GM10248 (cell line): ENCODE results near the gene CELA1.

Source experiments
- CTCF ChIA-PET: fragments of 300-600 bp; sonication (Branson Sonifier 250); formaldehyde crosslinking; extraction: SDS; loops from one replicate; lab custom pipeline; 2021; ENCODE audit warnings: antibody characterized with exemption; lab: Yijun Ruan, JAX
- POLR2A ChIA-PET: fragments of 350-650 bp; sonication (Branson Sonifier 250); formaldehyde crosslinking; extraction: SDS; loops from one replicate; lab custom pipeline; 2020; ENCODE audit warnings: antibody characterized with exemption; lab: Yijun Ruan, JAX
- DNase-seq: peaks from one replicate; pipeline ENCODE4 v3.0.0; 2012; ENCODE audit errors: extremely low spot score
- TF ChIP-seq, protein P1 (sequence below): IDR thresholded peaks from 2 replicates; pipeline ENCODE4 v1.5.1; 2012; ENCODE audit warnings: mild to moderate bottlenecking, low read depth; ENCODE audit errors: extremely low read depth, missing control alignments, control extremely low read depth

The CELA1 gene

DNA sequence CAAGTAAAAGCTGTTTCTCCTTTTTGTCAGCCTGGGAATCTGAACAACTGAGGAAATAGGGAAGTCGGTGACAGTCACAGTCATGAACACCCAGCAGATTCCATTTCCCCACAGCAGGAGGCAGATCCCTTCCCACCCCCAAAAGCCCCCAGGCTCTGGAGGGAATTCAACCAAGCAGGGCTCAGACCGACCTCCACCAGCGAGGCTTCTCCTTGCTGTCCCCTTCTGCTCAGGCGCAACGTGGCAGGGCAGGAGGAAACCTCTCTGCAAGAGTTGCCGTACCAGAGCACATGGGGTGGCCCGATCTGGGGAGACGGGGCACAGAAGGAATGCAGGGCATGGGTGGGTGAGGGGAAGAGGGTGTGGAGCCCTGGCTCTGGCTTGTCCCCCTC lies 44.4 kb upstream of the CELA1 start:
- TF ChIP-seq, protein P1, sequence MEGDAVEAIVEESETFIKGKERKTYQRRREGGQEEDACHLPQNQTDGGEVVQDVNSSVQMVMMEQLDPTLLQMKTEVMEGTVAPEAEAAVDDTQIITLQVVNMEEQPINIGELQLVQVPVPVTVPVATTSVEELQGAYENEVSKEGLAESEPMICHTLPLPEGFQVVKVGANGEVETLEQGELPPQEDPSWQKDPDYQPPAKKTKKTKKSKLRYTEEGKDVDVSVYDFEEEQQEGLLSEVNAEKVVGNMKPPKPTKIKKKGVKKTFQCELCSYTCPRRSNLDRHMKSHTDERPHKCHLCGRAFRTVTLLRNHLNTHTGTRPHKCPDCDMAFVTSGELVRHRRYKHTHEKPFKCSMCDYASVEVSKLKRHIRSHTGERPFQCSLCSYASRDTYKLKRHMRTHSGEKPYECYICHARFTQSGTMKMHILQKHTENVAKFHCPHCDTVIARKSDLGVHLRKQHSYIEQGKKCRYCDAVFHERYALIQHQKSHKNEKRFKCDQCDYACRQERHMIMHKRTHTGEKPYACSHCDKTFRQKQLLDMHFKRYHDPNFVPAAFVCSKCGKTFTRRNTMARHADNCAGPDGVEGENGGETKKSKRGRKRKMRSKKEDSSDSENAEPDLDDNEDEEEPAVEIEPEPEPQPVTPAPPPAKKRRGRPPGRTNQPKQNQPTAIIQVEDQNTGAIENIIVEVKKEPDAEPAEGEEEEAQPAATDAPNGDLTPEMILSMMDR = no peak
- ChIA-PET POLR2A (no interaction called here), CTCF (interaction anchor here (1.0 to 1.9 kb wide), 4 partner anchors 19 to 35 kb away, joined by 3 to 6 read pairs (median 4); partner anchors contain the start of gene SLC4A8)
- no peak for DNase-seq

DNA sequence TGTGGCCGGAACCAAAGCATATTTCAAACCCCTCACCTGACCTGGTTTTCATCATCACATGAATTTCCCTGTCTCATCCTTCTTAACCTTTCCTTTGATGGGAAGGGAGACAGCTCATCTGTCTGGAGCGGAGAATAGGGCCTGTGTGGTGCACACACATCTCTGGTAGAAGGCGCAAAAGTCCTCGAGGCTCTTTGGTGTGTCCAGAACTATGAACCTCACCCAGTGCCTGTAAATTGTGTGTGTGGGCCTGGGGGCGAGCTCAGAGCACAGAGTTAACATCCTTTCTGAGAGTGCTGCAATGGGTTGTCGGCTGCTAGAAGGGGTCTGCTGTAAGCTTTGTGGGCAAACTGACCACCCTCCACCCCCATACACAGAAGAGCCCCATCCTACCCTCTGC lies 44.0 kb upstream of the CELA1 start:
- ChIA-PET POLR2A (interaction anchor here (1.4 kb wide), 1 partner anchor 21 kb away, joined by 4 read pairs; no protein-coding TSS in a partner anchor), CTCF (interaction anchor here (0.9 to 2.4 kb wide), 5 partner anchors 21 to 40 kb away, joined by 3 to 6 read pairs (median 3); partner anchors contain the start of gene SLC4A8)
- TF ChIP-seq, protein P1 = no peak
- no peak for DNase-seq

DNA sequence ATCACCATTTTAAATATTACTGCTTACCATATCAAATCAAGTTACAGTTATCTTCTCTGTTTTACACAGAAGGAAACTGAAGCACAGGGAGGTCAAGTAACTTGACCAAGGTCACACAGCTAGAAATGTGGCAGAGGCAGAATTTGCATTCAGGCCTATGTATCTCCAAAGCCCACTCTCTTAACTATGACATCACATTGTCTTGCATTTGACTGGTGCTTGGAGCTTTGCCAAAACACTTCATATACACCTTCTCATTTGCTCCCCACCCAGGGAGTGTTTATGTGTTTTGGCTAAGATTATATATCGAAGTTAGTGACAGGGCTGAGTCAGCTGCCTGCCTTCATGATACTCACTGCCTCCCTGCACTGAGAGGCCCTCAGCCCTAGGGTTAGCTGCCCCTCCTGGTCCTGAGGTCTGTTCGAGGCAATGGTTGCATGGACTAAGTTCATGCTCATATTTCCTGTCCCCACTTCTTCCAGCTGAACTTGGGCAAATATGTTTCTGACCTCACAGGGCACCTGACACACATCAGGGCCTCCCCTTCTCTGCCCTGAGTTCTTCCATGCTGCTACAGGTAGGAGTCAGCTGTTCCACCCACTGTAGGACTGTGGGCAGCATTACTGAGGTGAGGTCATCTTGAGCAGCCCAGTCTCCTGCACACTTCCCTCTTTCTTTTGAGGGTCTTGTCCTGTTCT lies 43.0 kb upstream of the CELA1 start:
- no peak for DNase-seq
- ChIA-PET CTCF (interaction anchor here (0.9 to 2.4 kb wide), 5 partner anchors 16 to 151 kb away, joined by 3 to 6 read pairs (median 3); partner anchors contain the start of gene DAZAP2), POLR2A (interaction anchor here (1.4 kb wide), 1 partner anchor 20 kb away, joined by 4 read pairs; no protein-coding TSS in a partner anchor)
- TF ChIP-seq, protein P1 = no peak

DNA sequence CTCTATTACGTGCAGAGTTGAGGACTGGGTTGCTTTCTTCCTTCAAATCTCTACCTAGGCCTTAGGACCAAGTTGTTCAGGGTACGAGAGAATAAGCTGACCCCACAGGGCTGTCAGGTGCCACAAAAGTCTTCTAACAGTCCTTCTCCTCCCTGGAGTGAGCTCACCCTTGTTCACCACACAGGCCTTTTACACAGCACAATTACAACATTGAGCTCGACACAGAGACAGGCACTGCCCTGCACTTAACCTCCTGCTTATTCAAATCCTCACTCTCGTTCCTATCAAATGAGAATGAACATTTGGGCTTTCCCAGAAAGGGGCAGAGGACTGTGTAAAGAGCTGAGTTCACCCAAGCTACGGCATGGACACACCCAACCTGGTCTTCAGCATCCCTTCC lies 42.4 kb upstream of the CELA1 start:
- CTCF ChIA-PET = interaction anchor here (1.1 to 2.4 kb wide), 4 partner anchors 15 to 150 kb away, joined by 3 to 6 read pairs (median 4); partner anchors contain the start of gene DAZAP2
- TF ChIP-seq, protein P1 = no peak
- no peak for DNase-seq
- POLR2A ChIA-PET = interaction anchor here (1.4 kb wide), 1 partner anchor 20 kb away, joined by 4 read pairs; no protein-coding TSS in a partner anchor

DNA sequence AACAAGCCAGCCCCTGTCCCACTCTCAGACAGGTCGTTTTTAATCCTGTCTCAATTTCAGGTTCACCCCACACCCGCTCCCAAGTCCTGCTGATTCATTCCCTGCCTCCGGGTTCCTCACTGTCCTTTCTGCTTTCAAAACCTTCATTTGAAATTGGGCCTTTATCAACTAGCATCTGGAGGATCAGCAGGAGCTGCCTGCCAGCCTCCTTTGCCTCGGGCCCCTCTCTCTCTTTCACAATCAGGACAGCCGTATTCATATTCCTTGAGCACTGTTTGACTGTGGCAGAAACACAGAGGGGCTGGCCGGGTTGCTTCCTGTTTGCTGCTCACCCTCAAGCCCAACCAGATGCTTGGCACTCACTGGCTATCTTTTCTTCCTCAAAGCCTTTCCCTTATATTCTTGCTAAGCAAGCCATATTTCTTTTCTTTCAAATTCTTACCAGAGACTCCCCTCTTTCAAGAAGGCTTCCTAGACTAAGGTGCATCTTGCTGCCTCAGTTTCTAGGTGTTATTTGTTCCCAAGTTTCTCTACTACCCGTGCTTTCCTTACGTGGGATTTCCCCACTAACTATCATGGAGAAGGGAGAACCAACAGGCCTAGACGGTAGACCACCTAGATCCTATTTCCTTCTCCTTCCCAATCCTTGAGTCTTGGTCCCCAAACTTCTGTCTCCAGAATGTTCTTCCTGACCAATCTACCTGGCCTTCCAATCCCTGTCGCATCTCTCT lies 41.8 kb upstream of the CELA1 start:
- ChIA-PET CTCF (interaction anchor here (1.1 to 2.4 kb wide), 3 partner anchors 14 to 149 kb away, joined by 3 to 6 read pairs (median 3); partner anchors contain the start of gene DAZAP2), POLR2A (interaction anchor here (0.6 kb wide), 1 partner anchor 68 kb away, joined by 3 read pairs; no protein-coding TSS in a partner anchor)
- TF ChIP-seq, protein P1 = no peak
- DNase-seq = no peak

DNA sequence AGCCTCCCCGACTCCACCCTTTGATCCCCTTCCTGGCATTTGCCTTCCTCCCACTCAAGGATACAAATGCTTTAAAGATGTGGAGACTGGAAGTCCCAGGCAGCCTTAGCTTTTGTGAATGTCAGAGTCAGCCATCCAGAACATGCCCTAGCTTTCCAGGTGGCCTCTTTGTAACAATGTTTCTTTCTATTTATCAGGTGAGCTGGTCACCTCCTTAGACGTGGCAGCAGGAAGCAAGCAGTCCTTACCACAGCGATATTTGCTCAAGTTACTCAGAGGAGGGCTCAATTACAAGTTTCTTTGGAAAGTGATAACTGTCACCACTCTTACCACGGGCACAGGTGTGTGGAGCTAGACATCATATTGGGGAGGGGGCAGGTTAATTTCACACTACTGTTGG lies 39.9 kb upstream of the CELA1 start:
- DNase-seq = no peak
- CTCF ChIA-PET = interaction anchor here (0.8 to 1.5 kb wide), 3 partner anchors 9 to 54 kb away, joined by 3 to 4 read pairs (median 3); no protein-coding TSS in a partner anchor
- TF ChIP-seq, protein P1 = no peak
- POLR2A ChIA-PET = interaction anchor here (0.7 kb wide), 1 partner anchor 309 kb away, joined by 3 read pairs; no protein-coding TSS in a partner anchor
